HTR-8/SVneo (cell line): Measurements from ENCODE around the gene TM4SF18.
A peak's percentile ranks its signal among the peaks of the same experiment; 100 is the strongest.
"Not testable (repeated sequence)": the region's sequence is repeated elsewhere in the genome, so short reads cannot be mapped to it uniquely, and the experiment has no call there.

Source experiments
- DNase-seq: peaks from one replicate; pipeline ENCODE4 v3.0.0; 2011; ENCODE audit warnings: low spot score, mixed read lengths; ENCODE audit not compliant: insufficient read length
- FAIRE-seq: peaks from 2 replicates; lab custom pipeline; 2011; peaks lifted over from hg19 to GRCh38; lab: Jason Lieb, UNC

The TM4SF18 gene, protein sequence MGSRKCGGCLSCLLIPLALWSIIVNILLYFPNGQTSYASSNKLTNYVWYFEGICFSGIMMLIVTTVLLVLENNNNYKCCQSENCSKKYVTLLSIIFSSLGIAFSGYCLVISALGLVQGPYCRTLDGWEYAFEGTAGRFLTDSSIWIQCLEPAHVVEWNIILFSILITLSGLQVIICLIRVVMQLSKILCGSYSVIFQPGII

DNA sequence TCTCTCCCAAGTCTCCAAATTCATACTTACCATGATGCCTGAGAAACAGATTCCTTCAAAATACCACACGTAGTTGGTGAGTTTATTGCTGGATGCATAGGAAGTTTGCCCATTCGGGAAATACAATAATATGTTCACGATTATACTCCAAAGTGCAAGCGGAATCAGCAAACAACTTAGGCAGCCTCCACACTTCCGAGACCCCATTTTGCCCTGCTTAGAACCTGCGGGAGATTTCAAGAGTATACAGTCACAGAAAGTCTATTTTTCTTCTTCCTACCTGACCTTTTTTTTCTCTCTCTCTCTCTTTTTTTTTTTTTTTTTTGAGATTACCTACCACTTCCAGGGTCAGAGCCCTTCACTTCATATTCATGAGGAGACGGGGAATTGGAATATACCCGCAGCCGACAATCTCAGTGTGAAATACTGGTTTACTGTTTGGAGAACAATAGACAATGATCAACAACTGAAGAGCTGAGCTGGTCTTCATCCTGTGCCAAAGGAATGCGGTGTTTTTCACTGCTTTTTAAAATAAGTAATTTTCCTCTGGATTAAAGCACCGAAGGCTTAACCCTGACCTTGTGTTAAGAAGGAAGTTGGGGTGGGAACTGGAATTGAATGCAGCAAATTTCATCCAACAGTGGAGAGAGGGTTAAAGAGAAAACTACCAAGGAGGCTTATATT is at the start of gene TM4SF18:
TM4SF18 (minus strand) TSS at position 461 of the 684 bp plus-strand sequence; CDS start at position 207, 254 bp downstream.
- DNase-seq: no peak
- no peak for FAIRE-seq

DNA sequence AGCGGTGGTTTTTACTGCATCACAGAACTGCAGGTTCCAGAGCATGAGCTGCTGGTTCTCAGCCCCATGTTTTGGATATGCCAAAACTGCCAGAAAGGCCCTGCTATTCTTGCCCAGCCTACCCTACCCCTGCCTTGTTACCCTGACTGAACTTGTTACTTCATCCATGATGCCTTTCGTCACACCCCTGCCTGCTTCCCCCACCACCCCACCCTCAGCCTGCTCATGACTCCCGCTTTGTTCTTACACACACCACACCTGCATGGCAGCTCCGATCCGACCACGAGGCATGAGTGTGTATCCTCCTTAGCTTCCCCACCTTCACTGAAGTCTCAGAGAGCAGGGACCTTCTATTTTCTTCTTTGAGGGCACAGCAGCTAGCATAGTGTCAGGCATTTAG is 49.1 kb upstream of the TM4SF18 start:
- no peak for FAIRE-seq
- DNase-seq: no peak

DNA sequence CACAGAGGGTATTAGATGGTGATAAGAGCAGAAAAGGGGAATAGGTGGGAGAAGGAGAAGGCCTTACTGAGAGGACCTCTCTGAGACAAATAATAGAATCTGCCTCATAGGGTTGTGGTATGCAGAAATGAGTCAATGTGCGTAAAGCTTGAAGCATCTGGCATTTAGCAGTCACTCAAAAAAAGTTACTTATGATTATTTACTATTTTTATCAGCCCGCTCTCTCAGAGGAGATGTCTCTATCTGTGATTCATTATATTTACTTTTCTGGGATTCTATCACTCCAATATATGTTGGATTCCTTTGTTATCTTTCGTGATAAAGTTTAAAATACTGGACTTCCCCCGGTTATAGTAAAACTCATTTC is 48.6 kb upstream of the TM4SF18 start:
- FAIRE-seq: no peak
- DNase-seq: peak; percentile 54

DNA sequence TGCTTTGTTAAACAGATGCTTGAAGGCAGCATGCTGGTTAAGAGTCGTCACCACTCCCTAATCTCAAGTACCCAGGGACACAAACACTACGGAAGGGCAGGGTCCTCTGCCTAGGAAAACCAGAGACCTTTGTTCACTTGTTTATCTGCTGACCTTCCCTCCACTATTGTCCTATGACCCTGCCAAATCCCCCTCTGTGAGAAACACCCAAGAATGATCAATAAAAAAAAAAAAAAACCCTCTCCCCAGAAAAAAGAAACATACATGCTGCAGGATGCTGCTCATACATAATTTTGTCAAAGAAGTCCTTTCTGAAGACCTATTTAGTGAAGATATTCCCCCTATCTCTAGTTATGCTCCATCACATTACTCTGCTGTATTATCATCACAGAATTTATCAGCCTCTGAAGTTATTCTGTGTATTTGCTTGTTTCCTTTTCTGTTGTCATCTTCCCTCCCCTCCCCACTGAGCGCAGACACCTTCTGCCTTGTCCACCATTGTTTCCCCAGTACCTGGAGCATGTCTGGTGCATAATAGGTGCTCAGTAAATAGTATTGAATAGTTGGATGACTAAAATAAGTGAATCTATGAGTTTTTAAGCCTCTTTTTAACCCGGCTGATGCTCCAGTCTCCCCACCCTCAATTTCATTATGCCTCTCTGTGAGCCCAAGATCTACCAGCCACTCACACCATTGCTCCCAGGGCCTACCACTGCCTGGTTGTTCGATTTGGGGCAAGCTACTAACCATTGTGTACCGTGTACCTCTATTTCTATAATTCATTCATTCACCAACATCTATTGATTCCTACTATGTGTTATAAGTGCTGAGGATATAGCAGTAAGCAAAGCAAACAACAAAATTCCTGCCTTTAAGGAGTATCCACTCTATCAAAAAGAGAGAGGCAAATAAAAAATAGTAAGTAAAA is 48.0 kb upstream of the TM4SF18 start:
- DNase-seq (no peak), FAIRE-seq (no peak)

- not testable (repeated sequence) for DNase-seq, FAIRE-seq
Observed at GRCh38 chr3:149380220-149380619, 46.8 kb upstream of the TM4SF18 start.

DNA sequence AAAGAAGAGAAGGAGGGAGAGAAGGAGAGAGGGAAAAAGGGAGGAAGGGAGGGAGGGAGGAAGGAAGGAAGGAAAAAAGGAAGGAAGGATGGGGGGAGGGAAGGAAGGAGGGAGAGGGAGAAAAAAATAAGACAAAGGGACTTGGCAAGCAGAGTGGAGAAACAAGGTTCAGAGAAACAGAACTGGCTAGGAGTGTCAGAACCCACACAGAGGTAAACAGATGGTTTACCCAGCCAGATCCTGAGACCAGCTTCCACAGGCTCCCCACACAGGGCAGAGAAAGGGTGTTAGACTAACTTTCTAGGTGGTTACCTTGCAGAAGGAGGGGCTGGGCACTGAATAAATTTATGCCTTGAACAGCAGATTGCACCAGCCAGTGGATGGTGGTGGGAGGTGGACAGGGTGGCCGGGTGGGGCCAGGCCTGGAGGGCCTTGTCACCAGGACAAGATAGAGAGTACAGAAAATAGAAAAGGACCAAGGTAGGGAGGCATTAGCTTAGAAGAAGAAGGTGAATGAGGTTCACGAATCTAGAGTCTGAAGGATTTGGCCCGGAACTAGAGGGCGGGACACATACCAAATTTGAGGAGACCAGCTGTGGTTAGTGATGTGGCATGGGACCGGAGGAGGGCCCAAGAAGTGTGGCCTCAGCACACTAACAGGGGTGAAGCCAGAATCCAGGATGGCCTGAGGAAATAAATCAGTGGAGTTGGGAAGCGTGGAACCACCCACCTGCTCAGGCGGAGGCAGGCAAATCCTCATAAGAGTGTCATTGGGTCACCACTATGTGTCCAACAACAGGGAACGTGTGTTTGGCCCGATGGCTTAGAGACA is 45.3 kb upstream of the TM4SF18 start:
- DNase-seq: no peak
- no peak for FAIRE-seq

GRCh38 chr3:149377408-149378364 is 44.2 kb upstream of the TM4SF18 start, which contains the start of gene TM4SF1:
TM4SF1 (minus strand) TSS chr3:149377649; CDS start chr3:149377547, 102 bp downstream.
- DNase-seq: peak; percentile 80
- FAIRE-seq: peak; percentile 74

DNA sequence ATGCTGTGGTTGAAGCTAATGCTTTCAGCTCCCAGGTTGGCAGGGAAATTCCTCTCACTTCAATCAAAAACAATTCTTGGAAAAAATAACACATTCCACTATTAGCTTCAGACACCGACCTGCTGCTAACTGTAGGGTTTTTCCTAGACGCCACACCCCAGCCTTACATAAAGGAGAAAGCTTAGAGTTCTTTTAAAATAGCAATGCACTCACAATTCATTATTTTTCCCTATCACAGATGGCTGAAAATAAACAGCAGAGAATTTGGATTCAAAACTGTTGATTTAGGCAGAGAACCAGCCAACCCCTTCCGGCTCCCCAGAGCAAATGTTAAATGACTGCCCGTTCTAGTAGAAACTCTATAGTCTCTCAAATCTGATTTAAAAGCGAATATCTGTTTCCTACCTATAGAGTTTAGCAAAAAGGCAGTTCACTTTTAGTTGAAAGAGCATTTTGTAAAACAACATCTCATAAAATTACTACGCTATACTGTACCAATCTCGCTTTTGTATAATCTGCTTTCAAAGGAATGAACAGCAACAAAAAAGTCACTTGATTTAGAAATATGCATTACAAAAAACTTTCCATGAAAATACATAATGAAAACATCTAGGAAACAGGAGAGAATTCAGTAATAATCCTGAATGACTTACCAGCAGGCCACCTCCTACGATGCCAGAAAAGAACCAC is 43.4 kb upstream of the TM4SF18 start:
- no peak for FAIRE-seq
- DNase-seq: no peak

DNA sequence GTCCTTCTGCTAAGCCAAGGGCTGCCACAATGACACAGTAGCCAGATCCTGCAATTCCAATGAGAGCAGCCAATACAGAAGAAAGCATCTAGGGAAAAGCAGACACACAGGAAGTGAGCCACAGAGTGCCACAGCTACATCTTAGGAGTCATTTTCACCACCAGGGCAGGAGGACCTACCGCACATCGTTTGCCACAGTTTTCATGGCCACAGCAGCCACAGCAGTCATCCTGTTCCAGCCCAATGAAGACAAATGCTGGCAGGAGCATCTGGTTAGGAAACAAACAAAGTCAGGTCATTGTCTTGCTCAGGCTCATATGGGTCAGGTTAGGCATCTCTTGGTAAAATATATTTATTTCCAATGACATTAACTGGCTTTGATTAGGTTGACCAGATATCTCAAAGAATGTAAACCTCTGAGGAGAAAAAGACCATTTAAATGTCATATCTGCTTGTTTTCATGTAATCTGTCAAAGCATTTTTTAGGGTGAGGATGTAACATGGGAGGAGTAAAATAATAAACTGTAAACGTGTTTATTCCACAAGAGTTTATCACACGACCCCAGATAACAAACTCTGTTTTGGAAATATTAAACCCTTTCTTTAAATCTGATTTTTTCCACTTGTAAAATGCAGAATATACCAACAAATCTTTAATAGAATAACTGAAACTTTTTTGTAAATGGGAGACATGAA is 42.2 kb upstream of the TM4SF18 start:
- DNase-seq (no peak), FAIRE-seq (no peak)

DNA sequence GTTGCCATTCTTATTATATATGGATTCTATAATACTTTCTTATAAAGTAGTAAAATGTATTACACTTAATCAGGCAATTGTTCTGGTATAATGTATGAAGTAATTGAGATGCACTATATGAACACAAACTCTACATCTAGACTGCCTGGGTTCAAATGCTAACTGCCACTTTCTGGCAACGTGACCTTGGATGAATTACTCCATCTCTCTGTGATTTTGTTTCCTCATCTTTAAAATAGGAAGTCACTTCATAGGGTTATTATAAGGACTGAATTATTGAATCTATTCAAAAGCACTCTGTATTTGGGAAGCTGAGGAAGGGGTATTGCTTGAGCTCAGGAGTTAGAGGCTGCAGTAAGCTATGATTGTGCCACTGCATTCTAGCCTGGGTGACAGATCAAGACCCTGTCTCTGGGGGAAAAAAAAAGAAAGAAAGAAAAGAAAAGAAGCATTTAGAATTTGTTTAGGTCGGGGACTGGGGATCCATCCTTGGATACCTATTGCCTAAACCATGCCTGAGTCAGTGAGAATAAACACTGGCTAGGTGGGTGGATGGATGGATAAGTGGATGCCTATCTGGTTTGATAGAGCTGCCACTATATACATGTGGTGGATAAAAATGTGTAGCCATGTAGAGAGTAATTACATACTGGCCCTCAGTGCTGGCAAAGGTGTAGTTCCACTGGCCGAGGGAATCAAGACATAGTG is 41.5 kb upstream of the TM4SF18 start:
- DNase-seq (no peak), FAIRE-seq (no peak)

DNA sequence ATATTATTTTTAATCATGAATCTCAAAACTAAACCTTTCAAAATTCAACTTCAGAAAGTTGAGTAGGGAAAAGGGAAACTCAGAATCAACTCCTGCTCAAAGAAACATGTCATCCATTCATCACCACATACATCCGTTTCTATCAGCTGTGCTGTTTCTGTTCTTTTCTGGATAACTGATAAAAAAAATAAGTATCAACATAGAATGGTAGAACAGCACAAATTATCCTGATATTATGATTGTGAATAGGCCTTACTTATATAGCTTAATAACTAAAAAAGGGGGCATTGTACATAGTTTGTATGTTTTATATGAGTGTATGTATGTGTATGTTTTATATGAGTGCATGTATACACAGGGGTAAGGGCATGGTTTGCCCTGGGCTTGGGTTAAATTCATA is 41.0 kb upstream of the TM4SF18 start:
- no peak for FAIRE-seq
- DNase-seq: no peak

- no peak for FAIRE-seq
- DNase-seq: no peak
Observed at GRCh38 chr3:149373235-149374125, 40.0 kb upstream of the TM4SF18 start.

DNA sequence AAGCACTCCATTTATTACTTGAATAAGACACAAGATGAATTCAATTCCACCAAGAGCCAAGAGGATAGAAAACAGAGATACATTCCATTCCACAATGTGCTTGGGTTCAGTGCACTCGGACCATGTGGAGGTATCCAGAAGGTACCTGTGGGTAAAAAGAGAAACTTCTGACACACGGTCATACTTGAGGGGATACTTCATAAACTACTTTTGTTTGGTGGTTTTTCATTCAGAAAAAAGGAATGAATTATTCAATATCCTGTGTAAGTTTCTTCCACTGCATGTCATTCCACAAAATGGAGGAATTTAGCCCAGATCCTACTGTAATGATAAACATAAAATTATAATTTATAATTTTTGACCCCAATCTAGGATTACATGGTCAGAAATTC is 38.3 kb upstream of the TM4SF18 start:
- FAIRE-seq (no peak), DNase-seq (no peak)

DNA sequence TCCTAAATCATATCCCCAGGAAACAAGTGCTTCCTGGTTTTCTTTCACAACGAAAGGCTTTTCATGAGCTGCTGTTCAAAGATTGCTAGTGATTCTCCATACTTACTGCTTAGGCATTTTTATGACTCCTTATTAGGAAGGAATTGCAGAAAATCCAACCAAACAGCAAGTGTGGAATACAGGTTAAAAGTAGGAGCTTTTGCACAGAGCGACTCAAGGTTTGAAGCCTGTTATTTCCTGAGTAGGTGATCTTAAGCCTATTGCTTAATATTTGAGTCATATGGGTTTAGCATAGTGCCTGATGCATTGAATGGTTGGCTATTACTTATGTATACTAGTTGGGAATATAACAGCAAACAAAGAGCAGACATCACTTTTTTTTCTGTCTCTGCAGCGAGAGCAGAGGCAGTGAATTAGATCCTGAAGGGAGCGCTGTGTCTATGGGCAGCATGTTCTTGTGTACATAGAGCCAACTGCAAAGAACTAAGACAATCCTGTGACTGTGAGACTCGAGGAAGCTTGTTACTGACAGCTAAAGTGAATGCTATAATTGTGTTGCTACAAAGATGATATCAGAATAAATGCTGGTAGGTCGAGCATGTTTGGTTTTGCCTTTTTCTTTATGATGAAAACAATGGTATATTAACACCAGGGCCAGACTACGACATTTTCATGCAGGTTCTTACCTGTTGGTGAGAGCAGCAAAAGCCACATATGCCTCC is 37.7 kb upstream of the TM4SF18 start:
- no peak for FAIRE-seq
- DNase-seq: no peak

DNA sequence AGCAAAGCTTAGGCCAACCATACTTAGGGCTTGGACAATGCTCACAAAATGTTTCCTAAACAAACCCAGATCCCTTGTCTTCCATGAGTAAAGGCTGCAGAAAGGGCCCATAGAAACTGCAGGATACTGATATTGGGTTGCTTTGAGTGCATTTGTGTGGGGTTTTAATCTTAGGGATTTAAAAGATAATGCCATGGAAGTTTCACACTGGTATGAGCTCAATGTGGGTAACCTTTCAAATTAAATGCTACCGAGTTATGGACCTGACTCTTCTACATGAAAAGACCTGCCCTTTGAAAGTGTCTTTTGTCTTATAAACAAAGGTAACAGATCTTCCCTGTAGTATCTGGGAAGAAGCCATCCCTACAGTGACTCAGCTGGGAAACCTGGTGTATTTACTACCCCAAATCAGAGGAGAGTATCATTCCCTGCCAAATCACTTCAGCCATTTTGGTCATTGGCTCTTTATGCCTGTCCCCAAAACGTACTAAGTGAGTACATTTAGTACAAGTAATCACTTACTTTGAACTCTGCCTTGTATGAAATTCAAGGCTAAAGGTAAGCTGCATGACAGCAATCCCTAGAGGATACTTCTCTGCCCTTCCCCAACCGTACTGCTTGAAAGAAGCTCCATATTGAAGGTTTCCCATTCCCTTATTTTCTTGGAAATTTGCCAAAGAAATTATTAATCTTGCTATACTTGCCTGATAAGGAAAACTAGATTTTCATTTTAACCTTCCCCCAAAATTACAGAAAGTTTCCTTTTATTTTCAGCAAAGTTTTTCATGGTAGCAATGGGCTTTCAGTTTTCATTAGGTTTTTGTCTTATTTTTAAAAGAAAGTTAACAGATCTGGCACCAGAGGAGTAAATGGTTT is 36.8 kb upstream of the TM4SF18 start:
- no peak for FAIRE-seq

More for the DNA sequence above, 36.8 kb upstream of the TM4SF18 start:
- no peak for DNase-seq
